ENCODE measurements around the gene NPBWR2. TPM values are rescaled to one million over a fixed set of nuclear protein-coding genes. Genes with fewer than 3 reads are reported as not detected.

Gene NPBWR2
- polyA plus RNA-seq, 1 of the 3 experiments (the other 2 are of a cell fraction), result not detected

- H3K9me3 ChIP-seq, result no peaks in the 10 kb centered on the region
- CTCF ChIA-PET, result interaction anchor here (0.7 to 2.6 kb wide), 16 partner anchors 9 to 155 kb away, joined by 3 to 32 read pairs (median 6); partner anchors contain the start of genes LKAAEAR1, OPRL1, PCMTD2 and RGS19
Observed at GRCh38 chr20:64100946-64101688, 6.2 kb downstream of the NPBWR2 start.

GRCh38 chr20:64100566-64100888, 6.8 kb downstream of the NPBWR2 start:
- Histone ChIP-seq H3K4me1 (ENCODE audit: control insufficient read depth in 1 of 2, insufficient read depth in 2 of 2, low read depth in 1 of 2, low read length in 1 of 2) (peaks cover 0 to 2% of the 10 kb centered on the region in 2 experiments; a peak in 1 of 4 replicates), H4K20me1 (ENCODE audit: insufficient read depth) (no peaks in the 10 kb centered on the region), H3K79me2 (ENCODE audit: insufficient read depth) (no peaks in the 10 kb centered on the region), H3K4me2 (no peak overlapping the region), H3K36me3 (replicated peaks in 1 of 2; ENCODE audit: control insufficient read depth in 1 of 2, insufficient read depth in 2 of 2, low read length in 1 of 2) (no peaks in the 10 kb centered on the region), H2AFZ (ENCODE audit: low read depth) (no peak overlapping the region), H3K4me3 (ENCODE audit: low read depth in 2 of 2, low read length in 1 of 2) (no peak overlapping the region), H3K9ac (no peak overlapping the region), H3K9me3 (no peaks in the 10 kb centered on the region), H3K27ac (ENCODE audit: low read depth in 2 of 2, low read length in 1 of 2) (no peak overlapping the region), H3K27me3 (ENCODE audit: insufficient read depth) (no peaks in the 10 kb centered on the region; the same call in 1 of the 2 replicates), H3K9me2 (no peaks in the 10 kb centered on the region), H3F3A (replicated peaks; ENCODE audit: insufficient read depth) (no peaks in the 10 kb centered on the region)
- TF ChIP-seq USF2 (IDR thresholded peaks at IDR 0.05; ENCODE audit: borderline replicate concordance, low read depth, low read length), result no peak
- no peak for TF ChIP-seq ELF1 (IDR thresholded peaks at IDR 0.05)
- TF ChIP-seq MAX (IDR thresholded peaks at IDR 0.05; ENCODE audit: low read depth), result no peak
- no peak for TF ChIP-seq RCOR1 (IDR thresholded peaks at IDR 0.05; ENCODE audit: low read length)
- no peak for TF ChIP-seq POLR2AphosphoS5 (IDR thresholded peaks at IDR 0.05; ENCODE audit: low read depth, low read length)
- TF ChIP-seq NRF1 (IDR thresholded peaks at IDR 0.05; ENCODE audit: low read depth, low read length), result no peak
- no peak for TF ChIP-seq EP300 (IDR thresholded peaks at IDR 0.05; ENCODE audit: borderline replicate concordance in 1 of 2, low read depth in 1 of 2, low read length in 1 of 2)
- TF ChIP-seq FOSL2 (IDR thresholded peaks at IDR 0.05; ENCODE audit: borderline replicate concordance, low read depth), result no peak
- no peak for TF ChIP-seq ZBTB33 (IDR thresholded peaks at IDR 0.05; ENCODE audit: borderline replicate concordance, low read depth)
- TF ChIP-seq GABPA (IDR thresholded peaks at IDR 0.05; ENCODE audit: low read depth), result no peak
- TF ChIP-seq GATA2 (CRISPR knock-in tag; IDR thresholded peaks at IDR 0.05), result no peak
- TF ChIP-seq SIN3A (IDR thresholded peaks at IDR 0.05; ENCODE audit: borderline replicate concordance, low read depth, low read length), result no peak
- no peak for TF ChIP-seq NFIC (IDR thresholded peaks at IDR 0.05; ENCODE audit: borderline replicate concordance)
- TF ChIP-seq IRF3 (IDR thresholded peaks at IDR 0.05; ENCODE audit: low read depth, low read length), result no peak
- TF ChIP-seq MXI1 (IDR thresholded peaks at IDR 0.05; ENCODE audit: low read depth, low read length), result no peak
- TF ChIP-seq CHD2 (IDR thresholded peaks at IDR 0.05; ENCODE audit: low read length, partially characterized antibody), result no peak
- no peak for TF ChIP-seq MEF2A (IDR thresholded peaks at IDR 0.05; ENCODE audit: borderline replicate concordance, low read depth)
- WGBS (ENCODE audit: low lambda C conversion rate), result 59% methylated on average over 4 of the region's 4 CpGs
- ChIA-PET POLR2A (no interaction called here), CTCF (interaction anchor here (1.1 to 2.3 kb wide), 5 partner anchors 10 to 66 kb away, joined by 3 to 16 read pairs (median 6); partner anchors contain the start of genes LKAAEAR1, OPRL1 and RGS19)
- no peak for DNase-seq

More at GRCh38 chr20:64100946-64101688, 6.2 kb downstream of the NPBWR2 start:
- Histone ChIP-seq H3K27me3 (ENCODE audit: insufficient read depth) (no peaks in the 10 kb centered on the region; the same call in 1 of the 2 replicates), H3K36me3 (replicated peaks in 1 of 2; ENCODE audit: control insufficient read depth in 1 of 2, insufficient read depth in 2 of 2, low read length in 1 of 2) (no peaks in the 10 kb centered on the region), H3K4me2 (no peak overlapping the region), H3K27ac (ENCODE audit: low read depth in 2 of 2, low read length in 1 of 2) (no peak overlapping the region), H2AFZ (ENCODE audit: low read depth) (no peak overlapping the region), H3K4me1 (ENCODE audit: control insufficient read depth in 1 of 2, insufficient read depth in 2 of 2, low read depth in 1 of 2, low read length in 1 of 2) (peaks cover 0 to 2% of the 10 kb centered on the region in 2 experiments; a peak in 1 of 4 replicates), H3K79me2 (ENCODE audit: insufficient read depth) (no peaks in the 10 kb centered on the region), H3F3A (replicated peaks; ENCODE audit: insufficient read depth) (no peaks in the 10 kb centered on the region), H3K9me2 (no peaks in the 10 kb centered on the region), H4K20me1 (ENCODE audit: insufficient read depth) (no peaks in the 10 kb centered on the region), H3K9ac (no peak overlapping the region), H3K4me3 (ENCODE audit: low read depth in 2 of 2, low read length in 1 of 2) (no peak overlapping the region)
- no peak for DNase-seq
- TF ChIP-seq GATA2 (CRISPR knock-in tag; IDR thresholded peaks at IDR 0.05) (no peak), USF1 (IDR thresholded peaks at IDR 0.05; ENCODE audit: borderline replicate concordance, low read depth) (no peak), ELF1 (IDR thresholded peaks at IDR 0.05) (no peak), TEAD4 (IDR thresholded peaks at IDR 0.05; ENCODE audit: borderline replicate concordance, insufficient read depth) (no peak), FOXJ3 (CRISPR knock-in tag; IDR thresholded peaks at IDR 0.05) (no peak), SIN3A (IDR thresholded peaks at IDR 0.05; ENCODE audit: borderline replicate concordance, low read depth, low read length) (no peak), TAF1 (IDR thresholded peaks at IDR 0.05; ENCODE audit: borderline replicate concordance, low read depth, low read length) (no peak), POLR2AphosphoS5 (IDR thresholded peaks at IDR 0.05; ENCODE audit: low read depth, low read length) (no peak), FOSL2 (IDR thresholded peaks at IDR 0.05; ENCODE audit: borderline replicate concordance, low read depth) (no peak), FOXM1 (IDR thresholded peaks at IDR 0.05; ENCODE audit: low read depth) (no peak), NRF1 (IDR thresholded peaks at IDR 0.05; ENCODE audit: low read depth, low read length) (no peak), TCF12 (IDR thresholded peaks at IDR 0.05) (no peak)
- POLR2A ChIA-PET, result no interaction called here
- 57% methylated on average over 7 of the region's 9 CpGs for WGBS (ENCODE audit: low lambda C conversion rate)

Measured in SK-N-SH (cell line).